Measurements from ENCODE around the gene MMP23B.
"Not testable (repeated sequence)": the region's sequence is repeated elsewhere in the genome, so short reads cannot be mapped to it uniquely, and the experiment has no call there.

MMP23B gene

DNA sequence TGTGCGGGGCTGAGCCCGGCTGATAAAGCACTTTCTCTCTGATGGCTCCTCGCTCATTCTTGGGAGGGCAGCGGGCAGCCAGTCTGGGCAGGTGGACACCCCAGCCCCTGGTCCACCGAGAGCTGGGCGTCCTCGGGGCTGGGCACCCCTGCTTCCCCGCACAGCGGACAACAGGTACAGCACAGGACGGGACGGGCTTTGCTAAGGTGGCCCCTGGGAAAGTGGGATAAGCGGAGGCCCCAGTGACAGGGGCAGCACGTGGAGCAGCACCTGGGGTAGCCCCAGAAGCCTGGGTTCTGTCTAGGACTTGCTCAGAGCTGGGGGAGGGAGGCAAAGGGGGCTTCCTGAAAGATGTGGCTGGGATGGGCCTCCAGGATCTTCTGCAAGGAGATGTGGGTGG lies 2.6 kb downstream of the MMP23B start:
- H2AK5ac ChIP-seq (ENCODE audit: low read length); H3K27ac ChIP-seq (ENCODE audit: low read depth, low read length); H3K79me2 ChIP-seq (ENCODE audit: control insufficient read depth, insufficient read depth, low read length, poor library complexity); H2BK5ac ChIP-seq (ENCODE audit: low read depth, low read length, poor library complexity); H3K4me3 ChIP-seq (ENCODE audit: low read depth, low read length); H4K8ac ChIP-seq (ENCODE audit: low read depth, low read length); H3K23ac ChIP-seq (ENCODE audit: low read length); H3K9me3 ChIP-seq (ENCODE audit: insufficient read depth, low read depth, low read length); H4K12ac ChIP-seq (ENCODE audit: low read depth, low read length); H4K91ac ChIP-seq (ENCODE audit: low read depth, low read length); H3K14ac ChIP-seq (ENCODE audit: low read length); H3K18ac ChIP-seq (ENCODE audit: low read length); H3K4me1 ChIP-seq (ENCODE audit: control insufficient read depth in 1 of 2, insufficient read depth in 2 of 2, low read length in 2 of 2); H2BK120ac ChIP-seq (ENCODE audit: insufficient read depth, low read length, poor library complexity); H3K9ac ChIP-seq (ENCODE audit: low read length); H3K4me2 ChIP-seq (ENCODE audit: low read length); DNase-seq; H3K79me1 ChIP-seq (ENCODE audit: low read length); H2BK12ac ChIP-seq (ENCODE audit: low read length); H3K4ac ChIP-seq (ENCODE audit: low read depth, low read length); H2AFZ ChIP-seq (ENCODE audit: insufficient read depth, low read length, poor library complexity): not testable (repeated sequence)
- no CpG with 5 or more reads among the region's 13 CpGs for WGBS (ENCODE audit: extremely low coverage, insufficient coverage, insufficient read length)
- Histone ChIP-seq H3K36me3 (ENCODE audit: control insufficient read depth in 1 of 2, insufficient read depth in 2 of 2, low read length in 2 of 2) (peaks cover 22 to 27% of the 10 kb centered on the region in 2 experiments), H3K27me3 (ENCODE audit: insufficient read depth, low read length) (peaks cover 20% of the 10 kb centered on the region)

DNA sequence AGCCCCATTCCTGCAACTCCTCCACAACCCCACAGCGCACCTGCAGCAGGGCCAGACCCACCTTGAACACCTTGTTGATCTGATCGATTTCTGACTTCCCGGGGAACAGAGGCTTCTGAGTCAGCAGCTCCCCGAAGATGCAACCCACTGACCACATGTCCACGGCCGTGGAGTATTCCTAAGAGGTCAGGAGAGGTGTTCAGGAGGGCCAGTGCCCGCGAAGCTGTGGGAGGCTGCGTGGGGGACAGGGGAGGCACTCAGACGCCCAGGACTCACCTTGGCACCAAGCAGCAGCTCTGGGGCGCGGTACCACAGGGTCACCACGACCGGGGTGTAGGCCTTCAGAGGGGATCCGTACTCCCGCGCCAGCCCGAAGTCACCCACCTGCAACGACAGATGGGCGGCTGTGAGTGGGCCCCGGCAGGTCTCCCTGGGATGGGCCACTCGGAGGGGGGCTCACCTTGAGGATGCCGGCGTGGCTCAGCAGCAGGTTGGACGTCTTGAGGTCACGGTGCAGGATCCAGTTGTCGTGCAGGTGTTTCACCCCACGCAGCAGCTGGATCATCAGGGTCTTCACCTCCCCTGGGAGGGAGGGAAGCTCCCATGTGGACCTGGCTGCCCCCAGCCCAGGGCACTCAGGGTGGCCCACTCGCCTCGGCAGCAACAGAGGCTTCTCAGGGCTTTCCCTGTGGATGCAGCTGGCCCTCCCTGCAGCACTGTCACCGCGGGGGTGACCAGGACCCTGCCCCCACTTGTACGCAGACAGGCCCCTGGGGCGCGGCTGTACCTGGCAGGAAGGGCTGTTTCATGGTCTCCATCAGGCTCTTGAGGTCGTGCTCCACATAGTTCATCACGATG lies 4.9 kb downstream of the MMP23B start:
- H4K91ac ChIP-seq (ENCODE audit: low read depth, low read length): not testable (repeated sequence)
- no CpG with 5 or more reads among the region's 37 CpGs for WGBS (ENCODE audit: extremely low coverage, insufficient coverage, insufficient read length)

DNA sequence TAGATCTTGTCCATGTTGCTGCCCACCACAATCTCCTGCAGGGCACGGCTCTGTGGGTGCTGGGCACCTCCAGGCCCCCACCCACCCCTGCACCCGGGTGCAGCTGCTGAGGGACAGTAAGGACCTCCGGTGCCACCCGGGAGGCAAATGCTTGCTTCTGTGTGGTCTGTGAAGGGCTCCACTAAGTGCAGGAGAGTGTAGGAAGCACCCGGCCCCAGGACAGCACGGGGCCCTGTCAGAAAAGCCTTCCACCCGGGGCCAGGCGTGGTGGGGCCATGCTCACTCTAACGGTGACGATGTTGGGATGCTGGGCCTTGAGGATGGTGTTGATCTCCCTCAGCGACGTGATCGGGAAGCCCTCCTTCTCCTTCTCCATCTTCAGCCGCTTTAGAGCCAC lies 5.5 kb downstream of the MMP23B start:
- not testable (repeated sequence) for H3K27me3 ChIP-seq (ENCODE audit: insufficient read depth, low read length); H3K4me2 ChIP-seq (ENCODE audit: low read length); H3K18ac ChIP-seq (ENCODE audit: low read length); H3K14ac ChIP-seq (ENCODE audit: low read length); H4K8ac ChIP-seq (ENCODE audit: low read depth, low read length); H2BK12ac ChIP-seq (ENCODE audit: low read length); H2AK5ac ChIP-seq (ENCODE audit: low read length); H3K9me3 ChIP-seq (ENCODE audit: insufficient read depth, low read depth, low read length); H3K79me2 ChIP-seq (ENCODE audit: control insufficient read depth, insufficient read depth, low read length, poor library complexity); H2AFZ ChIP-seq (ENCODE audit: insufficient read depth, low read length, poor library complexity); H3K9ac ChIP-seq (ENCODE audit: low read length); H3K4ac ChIP-seq (ENCODE audit: low read depth, low read length); H3K4me3 ChIP-seq (ENCODE audit: low read depth, low read length); DNase-seq; H3K79me1 ChIP-seq (ENCODE audit: low read length); H2BK5ac ChIP-seq (ENCODE audit: low read depth, low read length, poor library complexity); H2BK120ac ChIP-seq (ENCODE audit: insufficient read depth, low read length, poor library complexity); H4K12ac ChIP-seq (ENCODE audit: low read depth, low read length); H3K23ac ChIP-seq (ENCODE audit: low read length); H3K4me1 ChIP-seq (ENCODE audit: control insufficient read depth in 1 of 2, insufficient read depth in 2 of 2, low read length in 2 of 2); H4K91ac ChIP-seq (ENCODE audit: low read depth, low read length); H3K27ac ChIP-seq (ENCODE audit: low read depth, low read length)
- no CpG with 5 or more reads among the region's 14 CpGs for WGBS (ENCODE audit: extremely low coverage, insufficient coverage, insufficient read length)
- peaks cover 28 to 38% of the 10 kb centered on the region in 2 experiments for H3K36me3 ChIP-seq (ENCODE audit: control insufficient read depth in 1 of 2, insufficient read depth in 2 of 2, low read length in 2 of 2)

More for the DNA sequence above, 4.9 kb downstream of the MMP23B start:
- H3K4me2 ChIP-seq (ENCODE audit: low read length); H3K14ac ChIP-seq (ENCODE audit: low read length); H4K8ac ChIP-seq (ENCODE audit: low read depth, low read length); H3K27ac ChIP-seq (ENCODE audit: low read depth, low read length); H3K23ac ChIP-seq (ENCODE audit: low read length); H4K12ac ChIP-seq (ENCODE audit: low read depth, low read length); H3K79me2 ChIP-seq (ENCODE audit: control insufficient read depth, insufficient read depth, low read length, poor library complexity); H3K18ac ChIP-seq (ENCODE audit: low read length); H3K4me1 ChIP-seq (ENCODE audit: control insufficient read depth in 1 of 2, insufficient read depth in 2 of 2, low read length in 2 of 2); H2BK120ac ChIP-seq (ENCODE audit: insufficient read depth, low read length, poor library complexity); H2AK5ac ChIP-seq (ENCODE audit: low read length); H3K9ac ChIP-seq (ENCODE audit: low read length); H3K4me3 ChIP-seq (ENCODE audit: low read depth, low read length); DNase-seq; H2BK12ac ChIP-seq (ENCODE audit: low read length); H3K4ac ChIP-seq (ENCODE audit: low read depth, low read length); H3K27me3 ChIP-seq (ENCODE audit: insufficient read depth, low read length); H2AFZ ChIP-seq (ENCODE audit: insufficient read depth, low read length, poor library complexity); H3K9me3 ChIP-seq (ENCODE audit: insufficient read depth, low read depth, low read length); H3K79me1 ChIP-seq (ENCODE audit: low read length); H2BK5ac ChIP-seq (ENCODE audit: low read depth, low read length, poor library complexity): not testable (repeated sequence)
- H3K36me3 ChIP-seq (ENCODE audit: control insufficient read depth in 1 of 2, insufficient read depth in 2 of 2, low read length in 2 of 2): peaks cover 28 to 38% of the 10 kb centered on the region in 2 experiments

DNA sequence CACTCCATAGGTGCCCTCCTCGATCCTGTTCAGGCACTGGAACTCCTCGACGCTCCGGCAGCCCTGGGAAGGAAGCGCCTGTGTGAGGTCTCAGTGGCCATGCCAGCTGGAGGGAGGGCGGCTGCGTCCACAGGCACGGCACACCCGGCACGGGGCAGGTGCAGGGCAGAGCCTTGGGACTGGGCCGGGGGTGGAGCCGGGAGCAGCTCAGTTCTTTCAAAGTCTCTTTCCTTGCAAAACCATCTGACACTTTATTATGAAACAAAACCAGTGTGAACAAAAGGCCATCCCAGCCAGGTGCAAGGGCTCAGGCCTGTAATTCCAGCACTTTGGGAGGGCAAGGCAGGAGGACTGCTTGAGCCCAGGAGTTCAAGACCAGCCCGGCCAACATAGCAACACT lies 6.6 kb downstream of the MMP23B start:
- WGBS (ENCODE audit: extremely low coverage, insufficient coverage, insufficient read length): no CpG with 5 or more reads among the region's 13 CpGs
- not testable (repeated sequence) for H2BK12ac ChIP-seq (ENCODE audit: low read length)

More for the DNA sequence above, 6.6 kb downstream of the MMP23B start:
- peaks cover 28 to 38% of the 10 kb centered on the region in 2 experiments for H3K36me3 ChIP-seq (ENCODE audit: control insufficient read depth in 1 of 2, insufficient read depth in 2 of 2, low read length in 2 of 2)
- not testable (repeated sequence) for H3K4me2 ChIP-seq (ENCODE audit: low read length); H3K4ac ChIP-seq (ENCODE audit: low read depth, low read length); H3K79me2 ChIP-seq (ENCODE audit: control insufficient read depth, insufficient read depth, low read length, poor library complexity); H2AK5ac ChIP-seq (ENCODE audit: low read length); H3K4me1 ChIP-seq (ENCODE audit: control insufficient read depth in 1 of 2, insufficient read depth in 2 of 2, low read length in 2 of 2); H4K12ac ChIP-seq (ENCODE audit: low read depth, low read length); H3K27ac ChIP-seq (ENCODE audit: low read depth, low read length); H3K27me3 ChIP-seq (ENCODE audit: insufficient read depth, low read length); H3K14ac ChIP-seq (ENCODE audit: low read length); H3K4me3 ChIP-seq (ENCODE audit: low read depth, low read length); H2BK120ac ChIP-seq (ENCODE audit: insufficient read depth, low read length, poor library complexity); H4K91ac ChIP-seq (ENCODE audit: low read depth, low read length); H4K8ac ChIP-seq (ENCODE audit: low read depth, low read length); H3K9me3 ChIP-seq (ENCODE audit: insufficient read depth, low read depth, low read length); H3K9ac ChIP-seq (ENCODE audit: low read length); H3K79me1 ChIP-seq (ENCODE audit: low read length); H2BK5ac ChIP-seq (ENCODE audit: low read depth, low read length, poor library complexity); H2AFZ ChIP-seq (ENCODE audit: insufficient read depth, low read length, poor library complexity); DNase-seq; H3K18ac ChIP-seq (ENCODE audit: low read length); H3K23ac ChIP-seq (ENCODE audit: low read length)

Measured in trophoblast cell (in vitro differentiated cells and primary cell).